Heart right ventricle (tissue), 16 donors: Measurements from ENCODE around the gene MAML1. TPM values are rescaled to one million over a fixed set of nuclear protein-coding genes. Genes with fewer than 3 reads are reported as not detected.
A peak's percentile ranks its signal among the peaks of the same experiment; 100 is the strongest.

Experiments
- ATAC-seq, 8 donors: fragments of 200-7000 bp; cut with Tn5 transposase; one replicate each; pipeline ENCODE4 v1.9.1; 2020; ENCODE audit warnings: mild to moderate bottlenecking in 8 of 8, moderate library complexity in 8 of 8, moderate number of reproducible peaks in 1 of 8
- DNase-seq, 2 donors: peaks; one replicate each; pipeline ENCODE4 v3.0.0-alpha.2; 2020
- H3K27ac ChIP-seq, 10 donors: fragments of 200-600 bp; sonication (generic) in 2 of 10; one replicate each; pipeline versions ENCODE4 v1.5.0 to v1.8.0; 2020 to 2022; ENCODE audit warnings: mild to moderate bottlenecking in 3 of 10
- H3K27me3 ChIP-seq, 7 donors: fragments of 200-600 bp; one replicate each; pipeline ENCODE4 v1.8.0; 2021 to 2022; ENCODE audit warnings: mild to moderate bottlenecking in 2 of 7
- H3K36me3 ChIP-seq, 9 donors: fragments of 200-600 bp; sonication (generic) in 1 of 9; one replicate each; pipeline versions ENCODE4 v1.5.0 to v1.8.0; 2020 to 2022; ENCODE audit warnings: mild to moderate bottlenecking in 2 of 9
- H3K4me1 ChIP-seq, 9 donors: fragments of 200-600 bp; sonication (generic) in 1 of 9; one replicate each; pipeline versions ENCODE4 v1.5.0 to v1.8.0; 2020 to 2022; ENCODE audit warnings: mild to moderate bottlenecking in 4 of 9
- H3K4me3 ChIP-seq, 10 donors: fragments of 200-600 bp; sonication (generic) in 2 of 10; one replicate each; pipeline versions ENCODE4 v1.5.0 to v1.8.0; 2020 to 2022; ENCODE audit warnings: mild to moderate bottlenecking in 7 of 10, moderate library complexity in 2 of 10
- H3K9me3 ChIP-seq, 11 donors: fragments of 200-600 bp in 10 of 11; sonication (generic) in 2 of 11; one replicate each; pipeline versions ENCODE4 v1.5.0 to v1.8.0; 2013 to 2022; ENCODE audit warnings: mild to moderate bottlenecking in 2 of 11, control low read depth in 1 of 11, moderate library complexity in 1 of 11
- WGBS, 2 donors: extraction: QIAGEN DNeasy Blood & Tissue Kit; methylation state at CpG; one replicate each; pipeline ENCODE4 v1.1.7; 2013; ENCODE audit warnings: inconsistent platforms in 1 of 2; 5-methylcytosine and 5-hydroxymethylcytosine counted together
- intact Hi-C, 10 donors: fragments of 100-400 bp; cut with DNase I; formaldehyde crosslinking; loops; one replicate each; pipeline versions ENCODE4 v1.11.1 to v1.14.2; 2022
- polyA plus RNA-seq, 2 donors: library from polyadenylated mRNA; stranded (reverse); fragments of 200-250 nt; gene quantifications; one replicate each; pipeline ENCODE4 v1.2.3, GENCODE V29; 2013
- total RNA-seq, 10 donors: library from RNA; stranded (reverse); fragmentation: NEBNext Ultra II Directional in 3 of 10; extraction: Animal tissue kit (Norgen Biotek cat#: 25700) in 3 of 10; gene quantifications; one replicate each; pipeline versions ENCODE4 v1.2.1 to v1.2.4, GENCODE V29; 2021 to 2023
- TF ChIP-seq, protein P1 (sequence below), 9 donors: fragments of 200-600 bp; sonication (generic) in 2 of 9; IDR thresholded peaks; one replicate each; pipeline versions ENCODE4 v1.5.0 to v1.8.0; 2021 to 2022; ENCODE audit warnings: antibody characterized with exemption in 9 of 9, mild to moderate bottlenecking in 5 of 9, moderate library complexity in 1 of 9
- donor health status: Arrhythmogenic right ventricular cardiomyopathy.
- donor health status: ischemic (EF 13 %, LVEDD 7.1; RV severe dilation, severe dysfunction).
- donor health status: healthy with polysubstance abuse.
- donor health status: DM: no; HTN: yes; CAD: no.
- donor health status: DM: no; HTN: no; CAD: no.
- donor health status: ischemic (EF 25% LVEDD 6.9; RV normal size, moderate dysfunction).
- donor health status: ischemic (EF 25% LVEDD 5.7; RV mildly dilated, moderate dysfunction).
- donor health status: healthy.
- donor health status: DM: yes; HTN: yes; CAD: no.
- donor health status: Ischemic cardiomyopathy.
- donor health status: ischemic (EF 35%, LVEDD 5.7; RV mildly dilated, moderate dysfunction).
- donor health status: nonischemic (EF 11% LVEDD 7.7; RV severe dilation, severe dysfunction).
- donor health status: DM: yes; HTN: yes; CAD: no.
- donor health status: PGD.
- donor health status: ischemic (EF 29% LVEDD 5.4; RV normal size, mild dysfunction).
- donor health status: nonischemic (EF 23%, LVEDD 6.1; RV moderate dilation, normal function).

MAML1 gene
- total and polyA plus RNA-seq, 12 donors: 5.5 to 15.3 (median 11.9) TPM

DNA sequence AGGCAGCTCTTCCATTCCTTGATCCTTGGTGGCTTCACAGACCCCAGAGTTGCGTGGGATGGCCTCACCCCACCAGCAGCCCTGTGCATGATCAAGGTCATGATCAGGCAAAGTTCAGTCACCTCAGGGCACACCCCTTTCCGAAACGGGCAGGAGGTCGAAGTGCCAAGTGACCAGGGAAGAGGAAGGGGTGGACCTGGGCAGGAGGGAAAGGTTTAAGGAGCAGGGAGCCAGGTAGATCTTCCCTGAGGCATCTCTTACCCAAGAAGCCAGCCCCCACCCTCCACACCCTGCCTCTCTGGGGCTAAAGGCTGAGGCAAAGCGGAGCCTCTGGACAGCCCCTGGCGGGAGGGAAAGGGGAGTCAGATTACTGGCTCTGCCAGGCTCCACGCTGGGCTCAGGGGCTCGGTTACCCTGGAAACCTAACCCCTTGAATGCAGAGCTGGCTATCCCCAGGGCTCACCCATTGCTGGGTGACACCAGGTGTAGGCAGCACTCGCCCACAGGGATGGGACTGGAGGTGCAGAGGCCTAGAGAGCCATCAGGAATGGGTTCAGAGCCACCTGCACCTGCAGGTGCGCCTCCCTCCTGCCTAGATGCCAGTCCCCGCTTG lies 70.4 kb downstream of the MAML1 start:
- DNase-seq (no peak), ATAC-seq (no peak)
- TF ChIP-seq, protein P1, sequence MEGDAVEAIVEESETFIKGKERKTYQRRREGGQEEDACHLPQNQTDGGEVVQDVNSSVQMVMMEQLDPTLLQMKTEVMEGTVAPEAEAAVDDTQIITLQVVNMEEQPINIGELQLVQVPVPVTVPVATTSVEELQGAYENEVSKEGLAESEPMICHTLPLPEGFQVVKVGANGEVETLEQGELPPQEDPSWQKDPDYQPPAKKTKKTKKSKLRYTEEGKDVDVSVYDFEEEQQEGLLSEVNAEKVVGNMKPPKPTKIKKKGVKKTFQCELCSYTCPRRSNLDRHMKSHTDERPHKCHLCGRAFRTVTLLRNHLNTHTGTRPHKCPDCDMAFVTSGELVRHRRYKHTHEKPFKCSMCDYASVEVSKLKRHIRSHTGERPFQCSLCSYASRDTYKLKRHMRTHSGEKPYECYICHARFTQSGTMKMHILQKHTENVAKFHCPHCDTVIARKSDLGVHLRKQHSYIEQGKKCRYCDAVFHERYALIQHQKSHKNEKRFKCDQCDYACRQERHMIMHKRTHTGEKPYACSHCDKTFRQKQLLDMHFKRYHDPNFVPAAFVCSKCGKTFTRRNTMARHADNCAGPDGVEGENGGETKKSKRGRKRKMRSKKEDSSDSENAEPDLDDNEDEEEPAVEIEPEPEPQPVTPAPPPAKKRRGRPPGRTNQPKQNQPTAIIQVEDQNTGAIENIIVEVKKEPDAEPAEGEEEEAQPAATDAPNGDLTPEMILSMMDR (IDR thresholded peaks at IDR 0.05): no peak
- peak overlapping the region in 1 of 10 donors; percentile 47 for H3K27ac ChIP-seq
- intact Hi-C loops: loop anchor here in 2 of 10 donors (5.0 kb wide), 1 partner anchor 104 kb away; the partner anchor contains the start of gene TBC1D9B (in 2 of the 2)
- no peak overlapping the region for H3K4me3 ChIP-seq
- H3K36me3 ChIP-seq: peaks cover 0 to 47% (median 31%) of the 10 kb centered on the region in 9 donors
- no peaks in the 10 kb centered on the region for H3K27me3 ChIP-seq
- 79 to 83% methylated on average over 11 of the region's 11 CpGs for WGBS, 2 donors
- H3K4me1 ChIP-seq: peaks cover 15 to 55% (median 46%) of the 10 kb centered on the region in 9 donors
- H3K9me3 ChIP-seq: no peaks in the 10 kb centered on the region

DNA sequence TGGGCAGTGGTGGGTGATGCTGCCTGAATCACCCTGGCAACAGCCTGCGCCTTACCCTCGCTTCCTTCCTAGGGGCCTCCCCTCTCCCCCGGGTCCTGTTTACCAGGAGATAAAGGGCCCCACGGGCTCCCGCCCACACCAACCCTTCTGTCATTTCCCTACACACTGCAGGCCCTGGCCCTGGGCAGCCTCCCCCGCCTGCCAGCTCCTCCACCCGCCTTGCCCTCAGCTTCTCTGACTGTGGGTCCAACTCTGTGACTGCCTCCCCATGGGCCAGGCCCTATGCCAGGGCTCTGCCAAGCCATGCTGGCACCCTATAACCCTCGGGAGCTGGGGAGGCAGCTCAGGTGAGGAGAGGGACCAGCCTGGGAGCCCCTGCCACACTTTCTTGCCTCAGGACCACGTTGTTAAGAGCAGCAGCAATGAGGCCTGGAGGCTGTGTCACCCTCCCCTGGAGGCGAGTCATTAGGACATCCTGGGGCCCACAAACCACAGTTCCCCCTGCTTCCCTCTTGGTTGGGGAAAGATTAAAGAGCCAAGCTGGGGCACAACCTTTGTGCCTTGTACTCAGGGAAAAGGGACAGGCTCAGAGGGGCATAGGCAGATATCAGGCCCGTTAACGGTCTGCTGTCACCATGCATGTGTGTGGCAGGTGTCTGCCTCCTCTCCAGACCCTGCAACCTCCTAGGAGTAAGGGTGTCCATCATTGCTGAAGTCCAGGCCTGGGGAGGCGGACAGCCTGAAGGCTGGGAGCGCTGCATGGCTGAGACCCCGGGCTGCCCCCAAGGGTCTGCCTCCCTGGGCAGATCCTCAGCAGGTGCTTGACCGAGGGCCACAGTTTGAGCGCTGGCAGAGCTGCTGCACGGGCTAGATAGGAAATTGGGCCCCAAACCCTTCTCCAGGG lies 71.3 kb downstream of the MAML1 start:
- TF ChIP-seq, protein P1 (IDR thresholded peaks at IDR 0.05): no peak
- DNase-seq (no peak), ATAC-seq (no peak)
- Histone ChIP-seq H3K27me3 (no peaks in the 10 kb centered on the region), H3K4me3 (no peak overlapping the region), H3K4me1 (peaks cover 15 to 55% (median 46%) of the 10 kb centered on the region in 9 donors), H3K36me3 (peaks cover 0 to 38% (median 22%) of the 10 kb centered on the region in 9 donors), H3K27ac (peak overlapping the region in 1 of 10 donors; percentile 47), H3K9me3 (no peaks in the 10 kb centered on the region)
- intact Hi-C loops: loop anchor here in 2 of 10 donors (5.0 kb wide), 1 partner anchor 103 kb away; the partner anchor contains the start of gene TBC1D9B (in 2 of the 2)
- WGBS, 2 donors: 63 to 67% methylated on average over 18 of the region's 18 CpGs

DNA sequence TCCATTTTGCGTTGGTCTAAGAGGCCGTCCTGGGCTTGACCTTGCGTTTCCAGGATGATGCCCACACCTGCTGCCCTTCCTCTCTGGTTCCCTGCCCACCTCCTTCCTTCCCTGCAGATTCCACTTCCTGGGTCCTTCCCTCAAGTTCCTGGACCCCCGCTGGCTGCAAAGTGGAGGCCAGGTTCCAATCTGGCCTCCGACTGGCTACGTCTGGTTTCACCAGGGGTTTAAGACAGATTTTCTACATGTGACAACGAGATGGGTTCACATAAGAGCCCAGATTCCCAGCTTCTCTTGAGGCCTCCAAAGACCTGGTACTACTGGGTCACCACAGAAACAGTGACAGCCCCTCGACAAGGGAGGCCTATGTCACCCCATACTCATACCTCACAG lies 71.9 kb downstream of the MAML1 start:
- Histone ChIP-seq H3K4me3 (peak overlapping the region in 2 of 10 donors; percentile 92 to 98), H3K36me3 (peaks cover 0 to 32% (median 16%) of the 10 kb centered on the region in 9 donors), H3K4me1 (peaks cover 15 to 55% (median 46%) of the 10 kb centered on the region in 9 donors), H3K27me3 (no peaks in the 10 kb centered on the region), H3K9me3 (no peaks in the 10 kb centered on the region), H3K27ac (peak overlapping the region in 5 of 10 donors; percentile 47 to 98 (median 96))
- intact Hi-C loops: loop anchor here in 2 of 10 donors (5.0 kb wide), 1 partner anchor 103 kb away; the partner anchor contains the start of gene TBC1D9B (in 2 of the 2)
- DNase-seq: no peak
- TF ChIP-seq, protein P1 (IDR thresholded peaks at IDR 0.05): no peak
- no peak for ATAC-seq
- 82 to 95% methylated on average over 8 of the region's 8 CpGs for WGBS, 2 donors

DNA sequence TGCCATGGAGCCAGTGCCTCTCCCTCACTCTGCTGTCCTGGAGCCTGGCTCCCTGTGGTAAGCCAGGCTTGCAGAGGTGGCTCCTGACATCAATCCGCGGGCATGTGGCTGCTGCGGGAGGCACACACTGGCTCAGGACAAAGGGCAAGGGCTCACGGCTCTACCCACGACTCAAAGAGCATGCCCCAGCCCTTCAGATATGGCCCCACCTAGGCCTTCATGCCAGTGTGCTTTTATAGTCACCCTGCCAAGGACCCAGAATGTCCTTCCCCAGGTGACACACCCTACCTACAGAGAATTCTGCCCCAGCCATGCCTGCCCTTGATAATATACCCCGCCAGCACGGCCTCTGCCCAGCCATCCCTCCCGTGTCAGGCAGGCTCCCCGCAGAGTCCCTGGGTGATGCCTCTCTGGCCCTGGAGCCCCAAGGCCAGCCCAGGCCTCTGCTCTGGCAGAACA lies 72.5 kb downstream of the MAML1 start:
- ATAC-seq (peak in 6 of 8 donors; percentile 0 to 16 (median 2)), DNase-seq (no peak)
- intact Hi-C loops: loop anchor here in 1 of 10 donors (5.0 kb wide), 1 partner anchor 102 kb away; the partner anchor contains the start of gene TBC1D9B
- Histone ChIP-seq H3K36me3 (peaks cover 0 to 26% (median 10%) of the 10 kb centered on the region in 9 donors), H3K4me1 (peaks cover 15 to 55% (median 46%) of the 10 kb centered on the region in 9 donors), H3K27ac (peak overlapping the region; percentile 51 to 99 (median 96)), H3K4me3 (peak overlapping the region; percentile 74 to 99 (median 96)), H3K27me3 (no peaks in the 10 kb centered on the region), H3K9me3 (no peaks in the 10 kb centered on the region)
- TF ChIP-seq, protein P1 (IDR thresholded peaks at IDR 0.05): no peak
- WGBS, 2 donors: 58% methylated on average over 9 of the region's 9 CpGs
